Keratinocyte (primary cell): ENCODE data around the gene WDFY1. TPM values are rescaled to one million over a fixed set of nuclear protein-coding genes. Genes with fewer than 3 reads are reported as not detected.

Source experiments
- DNase-seq: peaks from one replicate; pipeline ENCODE4 v3.0.0-alpha.2; 2011; ENCODE audit warnings: low read depth, missing footprints, low spot score
- FAIRE-seq: peaks from 2 replicates; lab custom pipeline; 2011; peaks lifted over from hg19 to GRCh38; lab: Jason Lieb, UNC
- H2AFZ ChIP-seq: 2 replicates; pipeline ENCODE4 v1.6.0; 2012; ENCODE audit warnings: low read length, control low read depth, inconsistent platforms; ENCODE audit not compliant: control insufficient read depth
- H3K27ac ChIP-seq: 2 replicates; pipeline ENCODE4 v1.5.1; 2011; ENCODE audit warnings: low read length; ENCODE audit not compliant: control insufficient read depth, insufficient read depth
- H3K27me3 ChIP-seq: 3 replicates; pipeline ENCODE4 v1.6.0; 2011; ENCODE audit warnings: low read length; ENCODE audit not compliant: control insufficient read depth, insufficient read depth; ENCODE audit errors: extremely low read depth
- H3K36me3 ChIP-seq, 2 experiments: 2 replicates in 1 of 2; 3 replicates in 1 of 2; pipeline ENCODE4 v1.5.1; 2011; ENCODE audit warnings: low read length in 2 of 2, mild to moderate bottlenecking in 1 of 2; ENCODE audit not compliant: control insufficient read depth in 2 of 2, insufficient read depth in 2 of 2; ENCODE audit errors: extremely low read depth in 1 of 2
- H3K4me1 ChIP-seq: 3 replicates; pipeline ENCODE4 v1.5.1; 2011; ENCODE audit warnings: low read length; ENCODE audit not compliant: control insufficient read depth, insufficient read depth; ENCODE audit errors: extremely low read depth
- H3K4me2 ChIP-seq: 3 replicates; pipeline ENCODE4 v1.6.0; 2011; ENCODE audit warnings: low read depth, low read length; ENCODE audit not compliant: control insufficient read depth, insufficient read depth; ENCODE audit errors: extremely low read depth
- H3K4me3 ChIP-seq, 3 experiments: fragments of 200-600 bp in 1 of 3; sonication (generic) in 1 of 3; 2 replicates in 2 of 3; 3 replicates in 1 of 3; pipeline ENCODE4 v1.5.1; 2011 to 2016; ENCODE audit warnings: low read length in 3 of 3, mild to moderate bottlenecking in 3 of 3, control low read depth in 2 of 3, inconsistent platforms in 1 of 3, low read depth in 1 of 3, mixed read lengths in 1 of 3, mixed run types in 1 of 3, moderate library complexity in 1 of 3; ENCODE audit not compliant: control insufficient read depth in 2 of 3, insufficient read depth in 2 of 3; ENCODE audit errors: extremely low read depth in 1 of 3
- H3K79me2 ChIP-seq: 2 replicates; pipeline ENCODE4 v1.6.0; 2012; ENCODE audit warnings: low read length; ENCODE audit not compliant: control insufficient read depth, insufficient read depth
- H3K9ac ChIP-seq: 3 replicates; pipeline ENCODE4 v1.6.0; 2011; ENCODE audit warnings: low read length; ENCODE audit not compliant: control insufficient read depth, insufficient read depth; ENCODE audit errors: extremely low read depth
- H3K9me1 ChIP-seq: 3 replicates; pipeline ENCODE4 v1.6.0; 2011; ENCODE audit warnings: low read length; ENCODE audit not compliant: control insufficient read depth, insufficient read depth; ENCODE audit errors: extremely low read depth
- H3K9me3 ChIP-seq: 2 replicates; pipeline ENCODE4 v1.5.1; 2012; ENCODE audit warnings: low read depth, low read length; ENCODE audit not compliant: control insufficient read depth
- H4K20me1 ChIP-seq: 3 replicates; pipeline ENCODE4 v1.6.0; 2011; ENCODE audit warnings: low read length; ENCODE audit not compliant: control insufficient read depth, insufficient read depth; ENCODE audit errors: extremely low read depth
- CTCF ChIP-seq, 3 experiments: IDR thresholded peaks in 1 of 3; conservative IDR thresholded peaks in 1 of 3; optimal IDR thresholded peaks in 1 of 3; 2 replicates in 2 of 3; 3 replicates in 1 of 3; pipeline versions ENCODE3 to v1.5.1; 2011; ENCODE audit warnings: low read length in 3 of 3, mild to moderate bottlenecking in 3 of 3, moderate library complexity in 2 of 3, control low read depth in 1 of 3, inconsistent platforms in 1 of 3; ENCODE audit not compliant: insufficient read depth in 2 of 3; ENCODE audit errors: extremely low read depth in 1 of 3
- EZH2 ChIP-seq: IDR thresholded peaks from one replicate; pipeline ENCODE4 v1.6.1; 2012; ENCODE audit warnings: inconsistent platforms, mild to moderate bottlenecking, low read length, moderate library complexity
- dilution Hi-C: fragments of 300-500 bp; cut with MboI; formaldehyde crosslinking; loops from one replicate; pipeline ENCODE4 v1.7.0; 2020; ENCODE audit warnings: low sequenced_read_pairs; ENCODE audit not compliant: extremely low pct_ligation_motif_present
- polyA plus RNA-seq, 5 experiments: library from polyadenylated mRNA; depleted of rRNA in 3 of 5; stranded (reverse) in 3 of 5; stranded (forward) in 1 of 5; unstranded in 1 of 5; fragments of >200 nt; gene quantifications; 1 replicate in 1 of 5; 2 replicates in 3 of 5; 3 replicates in 1 of 5; pipeline versions ENCODE4 v1.2.1 to v1.2.3, GENCODE V29; 2011 to 2012; ENCODE audit warnings: missing spikeins in 2 of 5, low read depth in 1 of 5, low replicate concordance in 1 of 5

The WDFY1 gene
- polyA plus RNA-seq, 1 donor (not counting 4 experiments of a cell fraction or from before 2014, with no cell fraction given) = 54.9 TPM

- Histone ChIP-seq H2AFZ (no peak overlapping the region), H3K9me1 (no peaks in the 10 kb centered on the region), H3K36me3 (peaks cover 1 to 8% of the 10 kb centered on the region in 2 experiments), H3K27ac (no peak overlapping the region), H3K27me3 (no peaks in the 10 kb centered on the region), H3K79me2 (no peaks in the 10 kb centered on the region), H3K9ac (no peak overlapping the region), H3K9me3 (no peaks in the 10 kb centered on the region), H4K20me1 (no peaks in the 10 kb centered on the region), H3K4me3 (no peak overlapping the region), H3K4me1 (no peaks in the 10 kb centered on the region), H3K4me2 (no peak overlapping the region)
- TF ChIP-seq CTCF (optimal IDR thresholded peaks at IDR 0.05 in 1 of 3, IDR thresholded peaks at IDR 0.05 in 1 of 3, conservative IDR thresholded peaks at IDR 0.05 in 1 of 3; ENCODE audit: extremely low read depth in 1 of 3, insufficient read depth in 2 of 3, low read length in 3 of 3) (no peak), EZH2 (no peak)
- no peak for DNase-seq
- FAIRE-seq = no peak
- dilution Hi-C loops = no loop called here
Measured at GRCh38 chr2:223969856-223970255, 24.7 kb upstream of the WDFY1 start.

- TF ChIP-seq CTCF (optimal IDR thresholded peaks at IDR 0.05 in 1 of 3, IDR thresholded peaks at IDR 0.05 in 1 of 3, conservative IDR thresholded peaks at IDR 0.05 in 1 of 3; ENCODE audit: extremely low read depth in 1 of 3, insufficient read depth in 2 of 3, low read length in 3 of 3) = no peak
- no peak for TF ChIP-seq EZH2
- Histone ChIP-seq H3K27me3 (no peaks in the 10 kb centered on the region), H3K9ac (no peak overlapping the region), H2AFZ (no peak overlapping the region), H3K4me3 (no peak overlapping the region), H4K20me1 (no peaks in the 10 kb centered on the region), H3K36me3 (peaks cover 0 to 5% of the 10 kb centered on the region in 2 experiments), H3K4me2 (no peak overlapping the region), H3K9me1 (no peaks in the 10 kb centered on the region), H3K9me3 (no peaks in the 10 kb centered on the region), H3K27ac (no peak overlapping the region), H3K4me1 (no peaks in the 10 kb centered on the region), H3K79me2 (peaks cover 2% of the 10 kb centered on the region)
- FAIRE-seq (no peak), DNase-seq (no peak)
- dilution Hi-C loops = no loop called here
Measured at GRCh38 chr2:223969315-223969714, 24.2 kb upstream of the WDFY1 start.
